ENCODE results near the gene MYO1F. TPM values are rescaled to one million over a fixed set of nuclear protein-coding genes. Genes with fewer than 3 reads are reported as not detected.

MYO1F gene
- total RNA-seq, 1 donor from 2014 or later: 0.10 TPM

DNA sequence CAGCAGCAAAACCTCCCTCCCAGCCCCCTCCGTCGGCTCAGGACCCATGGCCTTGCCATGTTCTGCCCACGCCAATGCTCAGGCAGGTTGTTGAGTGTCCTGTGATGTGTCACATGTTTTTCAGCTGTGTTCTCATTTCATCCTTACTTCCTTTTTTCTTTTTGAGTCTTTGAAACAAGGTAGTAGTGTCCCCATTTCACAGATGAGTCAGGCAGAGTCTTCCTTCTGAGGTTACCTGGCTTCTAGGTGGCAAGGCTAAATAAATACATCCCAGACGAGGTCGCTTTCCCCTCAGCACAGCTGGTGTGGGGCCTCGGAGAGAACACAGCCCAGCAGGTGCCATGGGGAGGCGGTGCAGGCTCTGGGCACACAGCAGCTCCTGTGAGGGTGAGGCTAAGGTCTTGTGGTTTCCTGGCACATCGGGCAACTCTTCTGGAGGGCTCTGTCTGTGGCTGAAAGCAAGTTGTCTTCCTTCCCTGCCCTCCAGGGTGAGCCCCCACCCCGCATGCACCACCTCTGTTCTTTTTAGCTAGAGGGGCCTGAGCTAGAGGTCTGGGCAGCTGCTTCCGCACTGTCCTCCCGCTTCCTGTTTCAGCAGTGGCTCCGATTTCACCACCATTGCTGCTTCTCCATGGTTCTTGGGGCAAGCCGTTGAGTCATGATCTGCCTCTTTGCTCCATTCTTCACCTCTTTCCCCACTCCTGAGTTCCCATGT, 89.9 kb downstream of the MYO1F start:
- Mint-ChIP-seq H3K27ac (ENCODE audit: unreplicated experiment) (peak overlapping the region; percentile 12), H3K27me3 (ENCODE audit: unreplicated experiment) (peaks cover 10% of the 10 kb centered on the region), H3K9me3 (ENCODE audit: unreplicated experiment) (peaks cover 16% of the 10 kb centered on the region), H3K4me1 (ENCODE audit: low read depth, unreplicated experiment) (no peaks in the 10 kb centered on the region), H3K4me3 (ENCODE audit: unreplicated experiment) (no peak overlapping the region), H3K36me3 (ENCODE audit: unreplicated experiment) (peaks cover 6% of the 10 kb centered on the region)
- TF ChIP-seq, protein P1, sequence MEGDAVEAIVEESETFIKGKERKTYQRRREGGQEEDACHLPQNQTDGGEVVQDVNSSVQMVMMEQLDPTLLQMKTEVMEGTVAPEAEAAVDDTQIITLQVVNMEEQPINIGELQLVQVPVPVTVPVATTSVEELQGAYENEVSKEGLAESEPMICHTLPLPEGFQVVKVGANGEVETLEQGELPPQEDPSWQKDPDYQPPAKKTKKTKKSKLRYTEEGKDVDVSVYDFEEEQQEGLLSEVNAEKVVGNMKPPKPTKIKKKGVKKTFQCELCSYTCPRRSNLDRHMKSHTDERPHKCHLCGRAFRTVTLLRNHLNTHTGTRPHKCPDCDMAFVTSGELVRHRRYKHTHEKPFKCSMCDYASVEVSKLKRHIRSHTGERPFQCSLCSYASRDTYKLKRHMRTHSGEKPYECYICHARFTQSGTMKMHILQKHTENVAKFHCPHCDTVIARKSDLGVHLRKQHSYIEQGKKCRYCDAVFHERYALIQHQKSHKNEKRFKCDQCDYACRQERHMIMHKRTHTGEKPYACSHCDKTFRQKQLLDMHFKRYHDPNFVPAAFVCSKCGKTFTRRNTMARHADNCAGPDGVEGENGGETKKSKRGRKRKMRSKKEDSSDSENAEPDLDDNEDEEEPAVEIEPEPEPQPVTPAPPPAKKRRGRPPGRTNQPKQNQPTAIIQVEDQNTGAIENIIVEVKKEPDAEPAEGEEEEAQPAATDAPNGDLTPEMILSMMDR (IDR thresholded peaks at IDR 0.05; ENCODE audit: partially characterized antibody, unreplicated experiment): no peak
- DNase-seq: no peak

DNA sequence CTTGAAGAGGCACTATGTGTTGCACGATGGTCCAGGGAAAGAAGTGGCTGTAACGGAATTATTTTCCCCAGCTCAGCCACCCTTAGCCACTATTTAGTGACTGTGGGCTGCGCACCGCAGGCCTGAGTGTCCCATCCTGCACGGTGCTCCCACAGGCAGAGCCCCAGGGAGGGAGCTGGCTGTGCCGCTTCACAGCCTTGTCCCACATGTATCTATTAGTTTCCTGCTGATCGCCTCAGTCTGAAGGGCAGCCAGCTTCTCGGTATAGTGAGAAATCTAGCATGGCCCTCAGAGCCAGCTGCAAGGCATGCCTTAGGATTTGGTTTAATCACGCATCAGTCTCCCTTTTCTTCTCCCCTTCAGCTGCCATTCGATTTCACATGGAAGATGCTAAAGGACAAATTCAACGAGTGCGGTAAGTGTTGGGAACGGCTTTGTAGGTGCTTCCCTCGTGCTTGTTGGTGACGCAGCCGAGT, 90.5 kb downstream of the MYO1F start:
- H3K4me3 Mint-ChIP-seq (ENCODE audit: unreplicated experiment): no peak overlapping the region
- H3K27me3 Mint-ChIP-seq (ENCODE audit: unreplicated experiment): peaks cover 10% of the 10 kb centered on the region
- peaks cover 6% of the 10 kb centered on the region for H3K36me3 Mint-ChIP-seq (ENCODE audit: unreplicated experiment)
- H3K9me3 Mint-ChIP-seq (ENCODE audit: unreplicated experiment): peaks cover 16% of the 10 kb centered on the region
- TF ChIP-seq, protein P1 (IDR thresholded peaks at IDR 0.05; ENCODE audit: partially characterized antibody, unreplicated experiment): no peak
- H3K27ac Mint-ChIP-seq (ENCODE audit: unreplicated experiment): peak overlapping the region; percentile 12
- no peak for DNase-seq
- H3K4me1 Mint-ChIP-seq (ENCODE audit: low read depth, unreplicated experiment): no peaks in the 10 kb centered on the region

DNA sequence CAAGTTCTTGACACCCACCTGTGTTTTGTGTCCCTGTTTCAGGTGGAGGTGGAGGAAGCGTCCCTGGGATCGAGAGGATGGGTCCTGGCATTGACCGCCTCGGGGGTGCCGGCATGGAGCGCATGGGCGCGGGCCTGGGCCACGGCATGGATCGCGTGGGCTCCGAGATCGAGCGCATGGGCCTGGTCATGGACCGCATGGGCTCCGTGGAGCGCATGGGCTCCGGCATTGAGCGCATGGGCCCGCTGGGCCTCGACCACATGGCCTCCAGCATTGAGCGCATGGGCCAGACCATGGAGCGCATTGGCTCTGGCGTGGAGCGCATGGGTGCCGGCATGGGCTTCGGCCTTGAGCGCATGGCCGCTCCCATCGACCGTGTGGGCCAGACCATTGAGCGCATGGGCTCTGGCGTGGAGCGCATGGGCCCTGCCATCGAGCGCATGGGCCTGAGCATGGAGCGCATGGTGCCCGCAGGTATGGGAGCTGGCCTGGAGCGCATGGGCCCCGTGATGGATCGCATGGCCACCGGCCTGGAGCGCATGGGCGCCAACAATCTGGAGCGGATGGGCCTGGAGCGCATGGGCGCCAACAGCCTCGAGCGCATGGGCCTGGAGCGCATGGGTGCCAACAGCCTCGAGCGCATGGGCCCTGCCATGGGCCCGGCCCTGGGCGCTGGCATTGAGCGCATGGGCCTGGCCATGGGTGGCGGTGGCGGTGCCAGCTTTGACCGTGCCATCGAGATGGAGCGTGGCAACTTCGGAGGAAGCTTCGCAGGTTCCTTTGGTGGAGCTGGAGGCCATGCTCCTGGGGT, 91.5 kb downstream of the MYO1F start:
- Mint-ChIP-seq H3K4me1 (ENCODE audit: low read depth, unreplicated experiment) (peaks cover 4% of the 10 kb centered on the region), H3K9me3 (ENCODE audit: unreplicated experiment) (peaks cover 22% of the 10 kb centered on the region), H3K27me3 (ENCODE audit: unreplicated experiment) (peaks cover 8% of the 10 kb centered on the region), H3K36me3 (ENCODE audit: unreplicated experiment) (peaks cover 9% of the 10 kb centered on the region), H3K4me3 (ENCODE audit: unreplicated experiment) (no peak overlapping the region), H3K27ac (ENCODE audit: unreplicated experiment) (no peak overlapping the region)
- TF ChIP-seq, protein P1 (IDR thresholded peaks at IDR 0.05; ENCODE audit: partially characterized antibody, unreplicated experiment): no peak
- DNase-seq: no peak

DNA sequence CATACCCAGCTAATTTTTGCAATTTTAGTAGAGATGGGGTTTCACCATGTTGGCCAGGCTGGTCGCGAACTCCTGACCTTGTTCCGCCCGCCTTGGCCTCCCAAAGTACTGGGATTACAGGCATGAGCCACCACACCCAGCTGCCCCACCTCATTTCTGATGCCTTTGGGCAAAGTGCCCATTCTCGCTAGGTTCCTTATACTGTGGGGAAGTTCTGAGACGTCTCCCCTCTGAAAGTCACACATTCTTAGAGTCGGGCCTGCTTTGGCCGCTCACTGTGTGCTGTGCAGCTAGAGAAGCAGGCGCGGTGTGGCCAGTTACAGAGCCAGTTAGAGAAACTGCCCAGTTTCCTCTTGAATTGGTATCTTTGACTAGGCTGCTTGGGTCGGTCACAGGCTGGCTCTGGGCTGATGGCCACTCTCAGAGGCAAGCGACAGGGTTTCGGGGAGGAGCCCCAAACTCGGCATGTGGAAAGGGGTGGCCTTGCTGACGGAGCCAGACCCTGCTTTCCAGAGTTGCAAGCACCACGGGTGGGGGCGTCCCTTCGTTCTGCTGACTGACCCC, 92.8 kb downstream of the MYO1F start:
- no peak overlapping the region for H3K4me3 Mint-ChIP-seq (ENCODE audit: unreplicated experiment)
- no peak overlapping the region for H3K27ac Mint-ChIP-seq (ENCODE audit: unreplicated experiment)
- DNase-seq: no peak
- H3K36me3 Mint-ChIP-seq (ENCODE audit: unreplicated experiment): peaks cover 11% of the 10 kb centered on the region
- TF ChIP-seq, protein P1 (IDR thresholded peaks at IDR 0.05; ENCODE audit: partially characterized antibody, unreplicated experiment): no peak
- peaks cover 4% of the 10 kb centered on the region for H3K4me1 Mint-ChIP-seq (ENCODE audit: low read depth, unreplicated experiment)
- H3K27me3 Mint-ChIP-seq (ENCODE audit: unreplicated experiment): peaks cover 5% of the 10 kb centered on the region
- peaks cover 20% of the 10 kb centered on the region for H3K9me3 Mint-ChIP-seq (ENCODE audit: unreplicated experiment)
